NCI-H748 (cell line): ENCODE data around the gene PPM1E.
"Not testable (repeated sequence)": the region's sequence is repeated elsewhere in the genome, so short reads cannot be mapped to it uniquely, and the experiment has no call there.

Source experiments
- DNase-seq: peaks from one replicate; lab custom pipeline; 2025; ENCODE audit not compliant: unreplicated experiment; lab: John Stamatoyannopoulos, UW

PPM1E gene

DNA sequence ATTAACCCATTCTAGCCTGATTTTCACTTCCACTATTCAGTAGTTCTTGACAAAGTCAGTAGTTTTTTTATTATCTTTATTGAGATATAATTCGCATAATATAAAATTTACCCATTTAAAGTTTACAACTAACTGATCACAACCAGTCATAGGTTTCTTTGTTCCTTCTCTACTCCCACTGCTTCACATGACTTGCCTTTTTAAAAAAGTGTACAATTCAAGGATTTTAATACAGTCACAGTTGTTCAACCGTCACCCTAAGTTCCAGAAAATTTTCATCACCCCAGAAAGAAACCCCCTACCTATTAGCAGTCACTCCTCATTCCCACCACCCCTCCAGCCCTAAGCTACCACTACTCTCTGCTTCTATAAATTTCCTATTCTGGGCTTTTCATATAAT lies 188.5 kb downstream of the PPM1E start:
- DNase-seq = no peak

DNA sequence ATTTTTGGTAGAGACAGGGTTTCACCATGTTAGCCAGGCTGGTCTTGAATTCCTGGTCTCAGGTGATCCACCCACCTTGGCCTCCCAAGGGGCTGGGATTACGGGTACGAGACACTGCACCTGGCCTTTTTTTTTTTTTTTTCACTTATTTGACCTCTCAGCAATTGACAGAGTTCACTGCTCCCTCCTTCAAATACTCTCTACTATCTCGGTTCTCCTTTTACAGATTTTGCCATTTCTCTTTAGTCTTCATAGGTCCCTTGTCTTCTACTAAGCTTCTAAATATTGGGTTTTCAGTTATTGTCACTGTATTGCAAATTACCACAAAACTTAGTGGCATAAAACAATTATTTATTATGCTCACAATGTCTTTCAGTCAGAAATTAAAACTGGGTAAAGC lies 191.8 kb downstream of the PPM1E start:
- DNase-seq = no peak

DNA sequence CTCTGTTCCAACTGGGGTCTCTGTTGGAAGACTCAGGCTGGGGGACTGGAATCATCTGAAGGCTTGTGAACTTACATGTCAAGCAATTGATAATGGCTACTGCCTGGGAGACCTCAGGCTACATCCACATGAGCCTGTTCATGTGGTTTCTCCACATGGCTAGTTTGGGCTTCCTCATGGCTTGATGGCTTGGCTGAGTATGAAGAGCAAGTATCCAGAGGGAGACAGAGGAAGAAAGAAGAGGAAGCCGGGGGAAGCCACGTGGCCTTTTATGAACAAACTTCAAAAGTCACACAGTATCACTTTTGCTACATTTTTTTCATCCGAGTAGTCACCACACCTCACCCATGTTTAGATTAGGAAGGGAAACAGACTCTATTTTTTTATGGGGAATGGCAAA lies 192.2 kb downstream of the PPM1E start:
- no peak for DNase-seq

DNA sequence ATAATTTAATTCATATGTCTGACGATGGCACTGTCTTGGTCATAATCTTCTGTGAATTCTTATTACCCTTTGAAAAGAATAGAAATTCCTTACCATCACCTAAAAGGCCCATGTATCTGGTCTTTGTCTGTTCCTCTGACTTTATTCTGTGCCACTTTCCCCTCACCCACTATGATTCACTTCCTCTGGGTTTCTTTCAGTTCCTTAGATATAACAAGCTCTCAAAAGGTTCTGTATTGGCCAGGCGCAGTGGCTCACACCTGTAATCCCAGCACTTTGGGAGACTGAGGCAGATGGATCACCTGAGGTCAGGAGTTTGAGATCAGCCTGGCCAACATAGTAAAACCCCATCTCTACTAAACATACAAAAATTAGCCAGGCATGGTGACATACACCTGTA lies 198.7 kb downstream of the PPM1E start:
- DNase-seq = not testable (repeated sequence)

DNA sequence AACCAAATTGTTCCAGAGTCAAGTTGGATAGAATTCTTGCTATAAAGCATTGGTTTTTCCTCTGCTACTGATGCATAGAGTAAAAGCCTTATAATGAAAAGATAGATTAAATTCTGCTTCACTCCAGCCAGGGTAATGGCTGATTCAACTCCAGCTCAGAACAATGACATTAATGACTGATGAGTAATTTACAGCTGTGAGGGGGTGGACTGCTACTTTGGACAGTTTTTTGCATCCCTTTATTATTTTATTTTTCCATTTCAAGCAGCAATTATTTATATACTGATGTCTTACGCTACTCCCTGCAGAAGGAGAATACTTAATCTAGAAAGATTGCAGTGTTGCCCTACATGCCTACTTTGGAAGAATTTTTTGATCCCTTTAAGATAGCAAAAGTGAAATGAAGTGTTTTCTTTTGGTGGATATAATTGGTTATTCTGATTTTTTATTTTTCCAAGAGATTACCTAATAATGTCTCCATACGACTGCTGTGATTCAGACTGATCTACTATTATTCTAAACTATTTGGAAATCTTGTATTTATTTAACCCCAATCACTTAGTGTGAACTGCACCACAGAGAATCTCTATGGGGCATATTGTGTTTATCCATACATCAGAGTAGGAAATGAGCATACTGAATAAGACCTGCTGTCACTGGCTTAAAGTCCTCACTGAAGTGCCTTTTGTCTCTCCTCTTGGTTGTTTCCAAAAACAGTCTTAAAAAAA lies 201.5 kb downstream of the PPM1E start:
- DNase-seq = no peak

DNA sequence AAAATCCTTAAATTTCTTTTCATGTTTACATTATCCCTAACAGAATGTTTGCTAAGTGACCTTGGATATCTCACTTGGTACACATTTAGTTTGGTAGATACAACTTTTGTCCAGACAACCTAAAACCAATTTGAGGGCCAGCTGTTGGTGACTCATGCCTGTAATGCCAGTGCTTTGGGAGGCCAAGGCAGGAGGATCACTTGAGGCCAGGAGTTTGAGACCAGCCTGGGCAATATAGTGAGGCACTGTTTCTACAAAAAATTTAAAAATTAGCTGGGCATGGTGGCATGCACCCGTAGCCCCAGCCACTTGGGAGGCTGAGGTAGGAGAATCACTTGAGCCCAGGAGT lies 202.0 kb downstream of the PPM1E start:
- not testable (repeated sequence) for DNase-seq

DNA sequence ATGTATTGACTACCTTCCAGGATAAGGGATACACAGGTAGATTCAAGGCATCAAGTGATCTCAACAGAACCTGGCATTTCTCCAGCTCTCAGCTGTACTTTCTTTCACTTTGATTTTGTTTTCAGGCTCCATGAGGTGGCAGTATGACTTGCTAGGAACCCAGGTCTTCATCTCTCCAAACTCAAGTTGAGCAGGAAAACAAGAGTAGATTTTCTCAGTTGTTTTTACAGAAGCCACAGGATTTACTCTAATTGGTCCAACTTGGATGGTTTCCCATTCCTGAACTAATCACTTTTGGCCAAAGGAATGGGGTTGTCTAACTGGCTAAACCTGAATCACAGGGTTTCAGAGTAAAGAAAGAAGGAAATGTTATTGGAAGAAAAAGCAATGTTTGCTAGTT lies 204.4 kb downstream of the PPM1E start:
- DNase-seq = peak; percentile 76

DNA sequence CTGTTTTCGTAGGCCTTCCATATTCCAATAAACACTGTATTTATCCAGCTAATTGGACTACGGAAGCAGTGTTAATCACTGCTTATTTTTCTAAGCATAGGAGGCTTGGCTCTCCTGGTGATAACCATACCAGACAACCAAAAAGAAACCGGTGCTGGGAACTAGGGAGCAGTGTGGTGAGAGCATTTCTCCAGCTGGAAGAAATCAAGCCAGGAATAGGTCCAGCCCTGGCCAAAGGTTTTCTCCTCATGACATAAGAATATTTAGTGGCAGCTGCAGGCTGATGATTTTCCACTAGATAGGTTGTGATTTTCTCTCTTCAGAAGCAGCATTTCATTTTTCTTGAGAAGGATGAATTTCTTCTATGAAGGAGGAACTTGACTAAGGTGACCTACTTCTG lies 209.6 kb downstream of the PPM1E start:
- no peak for DNase-seq

DNA sequence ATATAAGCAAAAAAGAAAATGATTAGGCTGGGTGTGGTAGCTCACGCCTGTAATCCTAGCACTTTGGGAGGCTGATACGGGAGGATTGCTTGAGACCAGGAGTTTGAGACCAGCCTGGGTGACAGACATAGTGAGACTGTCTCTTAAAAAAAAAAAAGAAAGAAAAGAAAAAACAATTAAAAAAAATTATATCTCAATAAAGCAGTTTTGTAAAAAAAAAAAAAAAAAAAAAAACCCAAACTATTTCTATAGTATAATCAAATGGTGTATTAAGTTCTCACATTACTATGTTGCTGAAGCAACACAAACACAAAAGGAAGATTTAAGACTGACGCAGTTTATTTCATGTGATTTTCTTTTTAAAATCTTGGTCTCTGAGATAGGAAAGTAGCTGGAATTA lies 210.6 kb downstream of the PPM1E start:
- DNase-seq = no peak

DNA sequence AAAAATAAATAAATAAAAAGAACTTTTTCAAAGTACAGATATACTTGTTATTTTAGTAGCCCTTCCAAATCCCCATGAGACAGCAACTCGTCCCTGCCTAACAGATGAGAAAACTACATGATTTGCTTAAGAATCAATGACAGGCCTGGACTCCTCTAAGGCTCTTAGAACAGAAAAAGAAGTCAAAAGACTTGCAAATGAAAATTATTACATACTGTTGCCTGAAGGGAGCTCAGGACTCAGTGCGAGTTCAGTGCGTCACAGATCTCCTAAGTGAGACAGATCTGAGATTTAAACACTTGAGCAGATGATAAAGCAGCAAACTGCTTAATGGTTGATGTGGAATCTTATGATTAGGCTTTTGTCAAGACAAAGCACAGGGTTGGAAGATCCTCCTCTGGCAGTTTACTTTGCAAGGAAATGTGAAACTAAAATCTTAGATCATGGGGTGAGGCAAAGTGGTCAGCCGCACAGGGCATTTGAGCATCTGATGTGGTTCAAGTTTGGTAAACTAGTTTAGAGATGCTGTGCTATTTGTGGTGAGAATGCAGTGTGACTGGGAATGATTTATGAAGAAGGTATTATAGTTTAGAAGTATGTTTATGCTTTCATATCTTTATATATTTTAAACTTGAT lies 212.9 kb downstream of the PPM1E start:
- peak; percentile 44 for DNase-seq

DNA sequence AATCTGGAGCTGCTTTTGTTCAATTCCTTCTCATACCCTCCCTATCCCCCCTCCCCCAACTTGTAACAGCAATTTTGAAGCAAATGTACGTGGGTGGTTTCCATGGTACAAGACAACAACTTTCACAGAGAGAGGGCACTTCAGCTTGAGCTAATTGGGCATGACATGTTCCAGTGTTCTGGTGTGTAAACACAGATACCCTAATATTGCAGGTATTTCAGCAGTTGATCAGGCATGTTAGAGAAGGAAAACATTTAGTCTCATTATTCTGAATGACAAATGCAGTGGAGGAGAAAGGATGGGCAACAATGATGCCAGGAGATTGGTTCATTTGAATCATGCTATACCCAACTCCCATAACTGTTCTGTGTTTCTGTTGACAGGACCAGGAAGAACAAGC lies 213.5 kb downstream of the PPM1E start:
- DNase-seq = peak; percentile 98

DNA sequence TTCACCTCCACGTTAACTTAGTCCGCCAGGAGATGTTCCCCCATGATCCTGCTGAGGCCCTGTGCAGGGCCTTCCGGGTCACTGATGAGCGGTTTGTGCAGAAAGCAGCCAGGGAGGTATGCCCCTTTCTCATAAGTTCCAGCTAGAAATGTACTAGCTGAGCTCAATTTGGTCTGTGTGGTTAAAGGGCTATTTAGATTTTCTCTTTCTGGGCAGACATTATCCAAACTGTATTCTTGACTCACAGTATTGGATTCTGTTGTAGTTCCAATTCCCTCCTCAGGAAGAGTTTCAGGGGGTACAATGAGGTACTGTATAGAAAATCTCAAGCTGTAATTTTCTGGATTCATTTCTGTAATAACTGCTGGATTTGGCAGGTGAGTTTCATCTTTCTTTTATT lies 214.0 kb downstream of the PPM1E start:
- DNase-seq = no peak

DNA sequence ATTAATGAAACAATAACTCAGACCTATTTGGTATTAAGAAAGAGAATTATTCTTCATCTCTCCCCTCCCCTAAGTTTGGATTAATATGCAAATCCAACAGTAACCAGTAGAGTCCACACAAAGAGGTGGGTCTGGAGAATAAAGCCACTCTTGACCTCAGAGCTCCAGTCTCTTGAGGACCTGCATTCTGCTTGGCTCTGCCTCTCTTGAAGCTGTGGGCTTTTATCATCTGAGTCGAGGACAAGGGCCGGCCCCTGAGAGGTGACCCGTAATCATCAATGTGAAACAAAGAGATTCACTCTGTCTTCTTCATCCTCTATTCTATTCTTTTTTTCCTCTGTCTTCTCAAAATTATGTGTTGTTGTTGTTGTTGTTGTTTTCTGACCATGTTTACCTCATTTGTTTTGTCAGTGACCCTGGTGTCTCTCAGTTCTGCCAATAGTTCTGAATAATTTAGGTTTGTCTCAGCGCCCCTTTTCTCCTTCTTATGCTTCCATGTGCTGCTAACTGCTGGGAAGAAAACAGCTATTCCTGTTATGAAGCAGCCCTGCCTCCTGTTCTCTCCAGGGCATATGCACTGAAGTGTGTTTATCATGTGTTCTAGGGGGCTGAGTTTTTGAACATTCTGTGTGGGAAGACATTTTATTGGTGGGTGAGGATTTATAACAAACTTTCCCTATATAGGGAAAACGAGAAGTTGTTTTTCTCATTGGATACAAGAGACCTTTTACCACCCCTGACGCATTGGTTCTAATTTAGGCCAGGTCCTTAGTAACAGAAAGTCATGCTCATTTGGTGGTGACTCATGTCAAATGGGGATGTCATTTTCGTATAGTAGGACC lies 215.2 kb downstream of the PPM1E start:
- DNase-seq = peak; percentile 27

DNA sequence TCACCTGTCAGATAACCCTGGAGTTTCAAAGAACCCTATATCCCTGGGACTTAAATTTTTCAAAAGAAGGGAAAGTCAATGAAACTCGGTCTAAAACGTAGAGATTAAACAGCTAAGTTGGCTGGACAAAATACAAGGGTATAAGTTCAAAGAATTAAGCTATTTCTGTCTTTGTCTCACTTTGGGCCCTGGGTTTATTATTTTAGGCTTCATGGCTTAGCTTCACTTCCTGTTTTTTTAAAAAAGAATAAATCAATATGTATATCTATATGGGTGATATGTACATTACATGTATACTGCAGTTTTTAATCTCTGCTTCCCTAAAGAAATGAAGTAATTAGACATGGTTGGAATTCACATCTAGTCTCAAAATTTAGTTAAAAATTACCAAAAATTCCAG lies 218.7 kb downstream of the PPM1E start:
- no peak for DNase-seq

DNA sequence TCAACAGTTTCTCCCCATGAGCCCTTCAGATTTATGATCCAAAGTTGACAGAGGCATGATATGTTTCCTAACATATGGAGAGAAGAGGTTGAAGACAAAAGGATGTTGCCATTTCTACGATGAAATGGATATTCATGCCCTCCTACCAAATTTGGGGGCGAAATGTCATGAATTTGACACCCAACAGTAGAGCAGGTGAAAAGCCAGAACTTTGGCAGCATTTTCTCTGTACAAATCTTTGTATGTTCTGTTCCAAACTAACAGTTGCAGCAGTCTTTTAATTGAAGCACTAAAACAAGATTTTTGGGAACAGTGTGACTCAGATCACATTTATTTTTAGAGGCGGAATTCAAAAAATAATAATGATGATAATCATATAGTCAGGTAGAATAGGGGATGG lies 220.9 kb downstream of the PPM1E start:
- no peak for DNase-seq

DNA sequence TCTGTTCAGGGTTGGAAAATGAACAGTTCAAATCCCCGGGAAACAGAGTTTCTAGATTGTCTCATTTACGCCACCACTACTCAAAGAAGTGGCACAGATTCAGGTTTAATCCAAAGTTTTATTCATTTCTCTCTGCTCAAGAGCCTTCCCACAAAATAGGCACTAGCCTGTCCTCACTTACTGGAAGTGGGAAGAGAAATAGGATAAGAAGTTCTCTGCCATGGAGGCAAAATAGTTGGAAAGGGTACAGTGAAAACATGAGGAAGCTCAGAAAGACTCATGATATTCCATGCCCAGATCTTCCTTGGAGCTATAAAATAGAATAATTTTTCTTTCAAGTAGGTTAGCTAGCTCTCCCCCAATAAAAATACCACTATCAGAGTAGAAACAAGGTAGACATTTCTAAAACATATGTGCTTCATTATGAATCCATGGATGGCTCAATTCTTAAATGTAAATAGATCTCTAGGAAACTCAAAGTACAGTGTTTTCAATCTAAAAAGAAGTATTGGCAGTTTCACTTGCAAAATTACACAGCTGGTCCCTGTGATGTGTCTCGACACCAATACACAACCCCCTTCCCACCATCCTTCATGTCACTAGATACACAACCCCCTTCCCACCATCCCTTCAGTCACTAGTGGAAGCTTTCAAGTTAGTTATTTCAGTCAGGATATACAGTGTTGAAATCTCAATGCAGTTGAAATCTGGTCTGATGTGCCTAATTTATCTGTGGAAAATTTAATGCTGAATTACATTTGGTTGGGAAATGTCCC lies 225.2 kb downstream of the PPM1E start:
- no peak for DNase-seq

DNA sequence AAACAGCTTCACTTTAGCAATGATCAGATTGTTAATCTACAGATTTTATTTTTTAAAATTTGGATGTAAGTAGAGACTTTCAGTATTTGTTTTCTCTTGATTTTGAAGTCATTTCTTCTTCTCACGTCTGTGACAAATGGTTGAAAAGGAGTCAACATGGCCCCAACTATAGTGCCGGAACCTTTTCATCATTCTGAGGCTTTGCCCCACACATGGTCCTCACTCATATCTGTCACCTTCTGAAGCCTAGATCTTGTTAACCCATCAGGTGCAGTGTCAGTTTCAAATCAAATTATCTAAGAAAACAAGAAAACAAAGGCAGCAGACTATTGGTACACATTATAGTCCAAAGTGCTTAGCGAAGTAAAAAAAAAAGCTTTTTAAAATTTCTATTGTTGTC lies 227.0 kb downstream of the PPM1E start:
- no peak for DNase-seq

DNA sequence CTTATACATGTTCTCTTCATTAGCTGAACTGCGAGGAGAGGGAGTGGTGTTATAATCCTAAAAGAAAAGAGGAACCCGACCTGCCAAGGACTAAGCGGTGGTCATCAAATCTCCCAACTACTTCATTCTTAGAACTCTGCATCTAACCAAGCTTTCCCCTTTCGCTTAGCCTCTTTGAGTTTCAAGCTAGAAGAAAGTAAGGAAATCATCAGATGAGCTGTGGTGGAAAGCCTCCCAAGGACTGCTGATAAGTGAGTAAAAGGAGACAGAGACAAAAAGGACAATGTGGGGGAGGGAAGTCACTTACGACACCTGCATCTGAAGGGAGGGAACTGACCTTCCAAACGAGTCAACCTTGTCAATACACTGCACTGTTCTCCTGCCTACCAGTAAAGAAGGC lies 229.7 kb downstream of the PPM1E start:
- DNase-seq = no peak

DNA sequence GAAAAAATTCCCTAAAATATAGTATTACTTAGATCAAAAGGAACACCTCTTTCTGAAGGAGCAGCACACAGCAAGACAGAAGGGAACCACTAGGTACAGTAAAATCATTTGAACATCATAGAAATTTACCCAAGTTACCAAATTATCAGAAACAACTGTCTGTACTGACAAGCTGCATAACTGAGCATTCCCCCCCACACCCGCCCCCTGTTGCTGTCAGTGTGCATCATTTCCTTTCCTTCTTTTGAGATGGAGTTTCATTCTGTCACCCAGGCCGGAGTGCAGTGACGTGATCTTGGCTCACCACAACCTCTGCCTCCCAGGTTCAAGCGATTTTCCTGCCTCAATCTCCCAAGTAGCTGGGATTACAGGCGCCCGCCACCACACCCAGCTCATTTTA lies 230.3 kb downstream of the PPM1E start:
- DNase-seq = no peak

DNA sequence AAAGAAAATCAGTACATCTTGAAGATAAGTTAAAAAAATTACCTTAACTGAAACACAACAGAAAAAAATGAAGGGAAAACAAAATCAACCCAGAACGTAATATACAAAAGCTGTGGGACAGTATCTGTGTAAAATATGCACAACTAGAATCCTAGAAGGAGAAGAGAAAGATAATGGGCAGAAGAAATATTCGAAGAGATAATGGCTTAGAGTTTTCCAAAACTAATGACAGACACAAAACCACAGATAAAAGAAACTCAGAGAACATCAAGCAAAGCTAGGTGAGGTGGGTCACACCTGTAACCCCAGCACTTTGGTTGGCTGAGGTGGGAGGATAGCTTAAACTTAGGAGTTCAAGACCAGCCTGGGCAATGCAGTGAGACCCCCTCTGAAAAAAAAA lies 234.0 kb downstream of the PPM1E start:
- DNase-seq = no peak

DNA sequence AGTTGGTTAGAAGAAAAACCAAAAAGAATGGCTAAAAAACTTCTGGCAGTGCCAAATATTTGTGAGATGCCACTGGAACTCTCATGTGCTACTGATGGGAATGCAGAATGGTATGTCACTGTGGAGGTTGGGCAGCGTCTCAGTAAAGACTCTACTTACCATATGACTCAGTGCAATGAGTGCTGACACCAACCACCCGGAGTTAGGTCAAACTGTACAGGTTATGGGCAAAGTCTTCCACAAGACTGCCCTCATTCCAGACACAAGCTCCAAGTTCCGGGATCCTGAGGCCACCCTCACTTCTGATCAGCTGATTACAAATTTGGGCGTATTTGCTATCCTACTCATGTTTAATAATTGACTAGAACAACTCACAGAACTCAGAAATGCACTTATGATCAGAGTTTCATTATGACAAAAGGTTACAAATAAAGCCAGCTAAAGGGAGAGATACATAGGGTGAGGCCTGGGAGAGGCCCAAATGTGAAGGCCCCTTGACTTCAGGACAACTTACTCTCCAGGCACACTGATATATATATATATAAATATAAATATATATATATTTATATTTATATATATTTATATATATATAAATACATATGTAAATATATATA lies 236.2 kb downstream of the PPM1E start:
- no peak for DNase-seq
